ENCODE measurements around the gene DHRSX.
"Not testable (repeated sequence)": the region's sequence is repeated elsewhere in the genome, so short reads cannot be mapped to it uniquely, and the experiment has no call there.

Gene DHRSX

GRCh38 chrX:2371026-2371711 lies 129.6 kb downstream of the DHRSX start:
- no peak overlapping the region for H3K4me3 ChIP-seq (ENCODE audit: low read depth, low read length)

DNA sequence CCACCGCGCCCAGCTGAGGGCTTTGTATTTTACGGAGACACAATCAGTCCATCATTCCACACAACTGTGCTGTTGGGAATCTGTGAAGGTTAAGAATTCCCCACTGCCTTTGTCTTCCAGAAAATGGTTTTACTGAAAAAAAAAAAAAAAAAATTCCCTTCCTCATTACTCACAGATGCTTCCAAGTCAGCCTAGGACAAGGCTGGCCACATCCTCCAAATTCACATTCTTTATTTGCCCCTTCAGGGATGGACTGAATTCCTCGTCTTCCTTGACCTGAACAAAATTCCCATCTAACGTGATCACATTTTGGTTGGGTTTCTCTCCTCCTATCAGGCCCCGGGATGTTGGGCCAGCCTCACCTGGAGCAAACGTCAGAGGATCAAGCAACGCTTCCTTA lies 130.3 kb downstream of the DHRSX start:
- H3K4me3 ChIP-seq (ENCODE audit: low read depth, low read length), result no peak overlapping the region

- no peak overlapping the region for H3K4me3 ChIP-seq (ENCODE audit: low read depth, low read length)
Observed at GRCh38 chrX:2369206-2369605, 131.6 kb downstream of the DHRSX start.

DNA sequence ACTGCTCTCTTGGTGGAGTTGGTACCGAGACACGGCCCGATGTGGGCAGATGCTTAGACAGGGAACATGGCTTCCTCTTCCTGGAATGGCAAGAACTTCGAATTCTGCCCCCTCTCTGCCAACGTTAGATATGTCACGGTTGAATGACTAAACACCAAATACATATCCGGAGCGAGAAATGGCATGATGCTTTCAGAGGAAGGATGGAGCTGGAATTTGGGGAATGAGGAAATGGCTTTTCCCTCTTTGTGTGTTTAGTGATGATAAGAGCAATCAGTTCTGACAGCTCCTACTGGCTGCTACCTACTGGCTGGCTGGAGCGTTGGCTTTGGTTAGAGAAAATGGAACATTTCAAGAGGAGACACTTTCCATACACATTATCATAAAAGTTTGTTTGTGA lies 140.0 kb downstream of the DHRSX start:
- no peak overlapping the region for H3K4me3 ChIP-seq (ENCODE audit: low read depth, low read length)

DNA sequence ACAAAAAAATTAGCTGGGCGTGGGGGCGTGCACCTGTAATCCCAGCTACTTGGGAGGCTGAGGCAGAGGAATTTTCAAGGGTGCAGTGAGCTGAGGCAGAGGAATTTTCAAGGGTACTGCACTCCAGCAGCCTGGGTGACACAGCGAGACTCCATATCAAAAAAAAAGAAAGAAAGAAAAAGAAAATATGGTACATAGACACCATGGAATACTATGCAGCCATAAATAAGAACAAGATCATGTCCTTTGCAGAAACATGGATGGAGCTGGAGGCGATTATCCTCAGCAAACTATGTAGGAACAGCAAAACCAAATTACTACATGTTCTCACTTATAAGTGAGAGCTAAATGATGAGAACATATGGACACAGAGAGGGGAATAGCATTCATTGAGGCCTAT lies 141.3 kb downstream of the DHRSX start:
- not testable (repeated sequence) for H3K4me3 ChIP-seq (ENCODE audit: low read depth, low read length)

DNA sequence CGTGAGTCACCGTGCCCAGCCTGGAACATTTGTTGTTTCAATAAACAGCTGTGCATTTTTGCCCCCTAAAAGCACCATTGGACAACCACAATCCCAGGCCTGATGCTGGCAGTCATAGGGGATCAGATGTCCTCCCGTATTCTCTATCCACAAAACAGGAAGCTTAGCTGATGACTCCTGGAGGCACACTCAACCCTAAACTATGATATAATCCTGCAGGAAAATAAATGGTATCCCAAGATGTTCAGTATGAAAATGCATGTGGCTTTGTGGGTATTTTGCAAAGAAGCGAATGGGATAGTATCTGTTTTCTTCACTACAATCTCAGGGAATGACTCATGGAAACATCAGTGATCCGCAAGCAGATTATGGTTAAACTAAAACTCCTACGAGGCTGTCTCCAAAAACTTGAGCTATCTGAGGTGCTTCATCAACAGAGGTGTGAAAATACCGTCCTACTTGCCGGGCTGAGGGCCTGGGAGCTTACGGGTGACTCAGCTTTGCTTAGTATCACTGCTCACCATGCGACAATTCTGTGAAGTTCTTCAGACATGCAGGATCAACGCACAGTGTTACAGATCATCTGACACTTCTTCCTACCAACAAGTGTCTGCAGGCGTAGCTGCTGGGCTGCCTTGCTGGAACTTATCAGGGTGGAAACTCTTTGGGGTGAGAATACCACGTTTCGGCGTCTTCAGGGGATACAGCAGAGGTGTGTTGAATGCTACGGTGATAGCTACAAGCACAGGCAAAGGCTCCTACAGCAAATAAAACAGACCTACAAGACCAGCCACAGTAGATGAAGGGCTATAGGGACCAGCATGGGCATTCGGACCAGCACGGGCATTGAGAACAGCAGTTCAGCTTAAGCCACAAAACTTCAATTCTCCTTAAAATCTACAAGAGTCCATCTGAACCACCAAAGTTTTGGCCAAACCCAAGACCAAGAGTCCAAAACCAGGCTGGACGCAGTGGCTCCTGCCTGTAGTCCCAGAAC lies 148.5 kb downstream of the DHRSX start:
- no peak overlapping the region for H3K4me3 ChIP-seq (ENCODE audit: low read depth, low read length)

DNA sequence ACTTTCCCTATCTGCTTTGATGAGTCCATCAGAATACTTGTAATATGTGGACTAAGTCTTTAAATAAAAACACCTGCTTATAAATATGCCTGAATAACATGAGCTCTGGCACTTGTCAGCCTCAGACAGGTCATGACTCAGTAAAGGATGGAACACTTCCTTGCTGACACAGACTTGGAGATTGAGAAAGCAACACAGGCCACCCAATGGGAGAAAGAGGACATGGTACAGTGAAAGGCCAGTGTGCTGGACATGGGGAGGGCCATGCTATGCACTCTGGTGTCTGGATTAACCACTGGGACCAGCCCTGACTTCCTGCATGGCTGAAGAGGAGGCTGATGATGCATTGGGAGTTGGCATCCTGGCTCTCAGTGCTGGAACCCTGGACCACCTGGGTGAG lies 149.5 kb downstream of the DHRSX start:
- no peak overlapping the region for H3K4me3 ChIP-seq (ENCODE audit: low read depth, low read length)

GRCh38 chrX:2350703-2351102 lies 150.1 kb downstream of the DHRSX start:
- not testable (repeated sequence) for H3K4me3 ChIP-seq (ENCODE audit: low read depth, low read length)

DNA sequence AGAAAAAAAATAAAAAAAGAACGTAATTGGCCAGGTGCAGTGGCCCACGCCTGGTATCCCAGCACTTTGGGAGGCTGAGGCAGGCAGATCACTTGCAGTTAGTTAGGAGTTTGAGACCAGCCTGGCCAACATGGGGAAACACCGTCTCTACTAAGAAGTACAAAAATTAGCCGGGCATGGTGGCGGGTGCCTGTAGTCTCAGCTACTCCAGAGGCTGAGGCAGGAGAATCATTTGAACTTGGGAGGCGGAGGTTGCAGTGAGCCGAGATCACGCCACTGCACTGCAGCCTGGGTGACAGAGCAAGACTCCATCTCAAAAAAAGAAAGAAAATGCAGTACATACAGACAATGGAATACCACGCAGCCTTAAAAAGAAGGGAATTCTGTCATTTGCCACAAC lies 150.7 kb downstream of the DHRSX start:
- not testable (repeated sequence) for H3K4me3 ChIP-seq (ENCODE audit: low read depth, low read length)

- H3K4me3 ChIP-seq (ENCODE audit: low read depth, low read length), result no peak overlapping the region
Observed at GRCh38 chrX:2348211-2348610, 152.6 kb downstream of the DHRSX start.

DNA sequence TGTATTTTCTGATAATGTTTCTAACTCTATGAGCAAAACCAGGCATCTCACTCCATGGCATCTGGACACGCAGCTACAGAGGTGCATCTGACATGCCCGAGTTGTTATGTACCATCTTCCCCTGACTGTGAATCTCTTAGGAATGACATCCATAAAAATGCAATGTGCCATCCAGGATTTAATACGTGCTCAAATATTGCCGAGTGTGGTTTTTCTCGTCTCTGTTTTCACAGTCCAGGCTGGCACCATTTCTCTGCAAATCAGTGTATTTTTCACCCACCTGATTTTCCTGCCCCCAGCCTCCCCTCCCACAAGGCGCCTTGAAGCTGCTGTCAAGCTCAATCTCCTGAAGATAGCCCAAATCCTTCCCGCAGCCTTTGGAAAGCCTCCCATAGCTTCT lies 154.6 kb downstream of the DHRSX start:
- no peak overlapping the region for H3K4me3 ChIP-seq (ENCODE audit: low read depth, low read length)

DNA sequence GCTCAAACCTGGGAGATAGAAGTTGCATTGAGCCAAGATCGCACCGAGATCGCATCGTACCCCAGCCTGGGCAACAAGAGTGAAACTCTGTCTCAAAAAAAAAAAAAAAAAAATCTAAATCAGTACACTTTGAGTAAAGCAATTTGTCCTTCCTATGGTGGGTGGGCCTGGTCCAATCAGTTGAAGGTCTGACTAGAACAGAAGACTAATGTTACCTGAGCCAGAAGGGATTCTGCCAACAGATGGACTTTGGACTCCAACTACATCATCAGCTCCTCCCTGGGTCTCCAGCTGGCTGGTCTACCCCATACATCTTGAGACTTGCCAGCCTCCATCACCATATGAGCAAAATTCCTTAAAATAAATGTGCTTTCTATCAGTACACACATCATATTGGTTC lies 155.2 kb downstream of the DHRSX start:
- H3K4me3 ChIP-seq (ENCODE audit: low read depth, low read length), result no peak overlapping the region

GRCh38 chrX:2343413-2343812 lies 157.4 kb downstream of the DHRSX start:
- no peak overlapping the region for H3K4me3 ChIP-seq (ENCODE audit: low read depth, low read length)

DNA sequence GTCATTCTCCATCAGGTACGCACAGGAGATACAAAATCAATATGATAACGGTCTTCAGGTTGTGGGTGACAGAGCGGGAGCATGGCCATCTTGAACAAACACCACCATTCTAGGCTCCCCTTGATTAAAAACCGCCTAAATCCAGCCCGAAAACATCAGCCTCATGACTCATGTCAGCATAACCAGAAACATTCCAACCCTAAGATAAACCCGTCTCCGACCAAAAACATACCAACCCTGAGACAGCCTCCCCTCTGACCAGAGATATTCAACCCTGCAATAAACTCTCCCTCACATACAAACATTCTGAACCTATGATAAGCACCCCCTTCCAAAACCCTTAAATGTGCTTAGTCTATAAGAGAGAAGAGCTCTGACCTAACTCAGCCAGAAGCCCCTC lies 157.9 kb downstream of the DHRSX start:
- no peak overlapping the region for H3K4me3 ChIP-seq (ENCODE audit: low read depth, low read length)

- no peak overlapping the region for H3K4me3 ChIP-seq (ENCODE audit: low read depth, low read length)
Observed at GRCh38 chrX:2342281-2342688, 158.5 kb downstream of the DHRSX start.

GRCh38 chrX:2340991-2341390 lies 159.8 kb downstream of the DHRSX start:
- no peak overlapping the region for H3K4me3 ChIP-seq (ENCODE audit: low read depth, low read length)

GRCh38 chrX:2336181-2336580 lies 164.6 kb downstream of the DHRSX start:
- H3K4me3 ChIP-seq (ENCODE audit: low read depth, low read length), result no peak overlapping the region

DNA sequence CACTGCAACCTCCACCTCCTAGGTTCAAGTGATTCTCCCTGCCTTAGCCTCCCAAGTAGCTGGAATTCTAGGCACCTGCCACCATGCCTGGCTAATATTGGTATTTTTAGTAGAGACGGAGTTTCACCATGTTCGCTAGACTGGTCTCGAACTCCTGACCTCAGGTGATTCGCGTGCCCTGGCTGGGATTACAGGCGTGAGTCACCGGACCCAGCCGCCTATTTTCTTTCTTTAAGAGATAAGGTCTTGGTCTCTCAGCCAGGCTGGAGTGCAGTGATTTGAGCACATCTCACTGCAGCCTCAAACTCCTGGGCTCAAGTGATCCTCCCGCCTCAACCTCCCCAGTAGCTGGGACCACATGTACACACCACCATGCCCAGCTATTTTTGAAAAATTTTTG lies 166.5 kb downstream of the DHRSX start:
- no peak overlapping the region for H3K4me3 ChIP-seq (ENCODE audit: low read depth, low read length)

DNA sequence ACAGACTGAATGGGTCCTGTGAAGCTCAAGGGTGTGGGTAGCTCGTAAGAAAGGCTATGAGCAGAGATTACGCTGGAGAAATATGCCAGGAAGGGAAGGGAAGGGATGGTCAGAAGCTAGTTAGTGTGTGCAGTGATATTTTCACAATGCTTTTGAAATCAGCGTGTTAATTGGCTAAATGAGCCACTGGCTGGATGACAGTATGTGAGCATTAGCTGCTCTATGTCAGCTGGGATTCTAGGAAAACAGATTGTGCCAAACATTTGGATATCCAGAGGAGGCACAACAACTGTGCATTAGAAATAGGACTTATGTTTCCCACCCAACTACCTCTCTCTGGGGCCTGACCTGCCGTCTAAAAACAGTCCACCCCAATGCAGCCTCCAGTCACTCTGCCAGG lies 168.5 kb downstream of the DHRSX start:
- H3K4me3 ChIP-seq (ENCODE audit: low read depth, low read length), result no peak overlapping the region

GRCh38 chrX:2330910-2331309 lies 169.9 kb downstream of the DHRSX start:
- H3K4me3 ChIP-seq (ENCODE audit: low read depth, low read length), result no peak overlapping the region

- H3K4me3 ChIP-seq (ENCODE audit: low read depth, low read length), result no peak overlapping the region
Observed at GRCh38 chrX:2330487-2330886, 170.3 kb downstream of the DHRSX start.

- no peak overlapping the region for H3K4me3 ChIP-seq (ENCODE audit: low read depth, low read length)
Observed at GRCh38 chrX:2327423-2327822, 173.4 kb downstream of the DHRSX start.
